ENCODE measurements around the gene SLC52A3.

Gene SLC52A3

GRCh38 chr20:774660-775057 is 6.4 kb upstream of the SLC52A3 start:
- Histone ChIP-seq H3K27ac (ENCODE audit: low read depth, low read length) (no peak overlapping the region), H2BK5ac (ENCODE audit: low read length) (no peak overlapping the region)

GRCh38 chr20:774016-774659 is 5.8 kb upstream of the SLC52A3 start:
- H3K18ac ChIP-seq (ENCODE audit: low read length): no peak overlapping the region
- no peak overlapping the region for H4K5ac ChIP-seq (ENCODE audit: low read length)
- H3K4me2 ChIP-seq (ENCODE audit: low read length): no peak overlapping the region
- no peak overlapping the region for H2AK5ac ChIP-seq (ENCODE audit: low read length)
- H3K36me3 ChIP-seq (ENCODE audit: control insufficient read depth, insufficient read depth, low read length): no peaks in the 10 kb centered on the region
- no peak for DNase-seq
- no peak overlapping the region for H2BK120ac ChIP-seq (ENCODE audit: low read depth, low read length)
- no peaks in the 10 kb centered on the region for H3K4me1 ChIP-seq (ENCODE audit: control insufficient read depth, low read depth, low read length)
- H3K27me3 ChIP-seq (ENCODE audit: insufficient read depth, low read length, poor library complexity): no peaks in the 10 kb centered on the region
- no peak overlapping the region for H3K4me3 ChIP-seq (ENCODE audit: low read length)
- no peak overlapping the region for H3K4ac ChIP-seq (ENCODE audit: low read depth, low read length)
- no peak overlapping the region for H3K23ac ChIP-seq (ENCODE audit: low read length)
- WGBS (ENCODE audit: extremely low coverage, insufficient coverage, low lambda C conversion rate): no CpG with 5 or more reads among the region's 8 CpGs
- no peak overlapping the region for H3K9ac ChIP-seq (ENCODE audit: low read length)
- no peak overlapping the region for H3K27ac ChIP-seq (ENCODE audit: low read depth, low read length)
- no peaks in the 10 kb centered on the region for H3K79me1 ChIP-seq (ENCODE audit: low read length)
- H3K56ac ChIP-seq (ENCODE audit: low read length): peak overlapping the region; percentile 47
- no peak overlapping the region for H2BK15ac ChIP-seq (replicated peaks; ENCODE audit: low read depth)
- H3K79me2 ChIP-seq (ENCODE audit: control insufficient read depth, insufficient read depth, low read length): no peaks in the 10 kb centered on the region
- no peak overlapping the region for H2BK5ac ChIP-seq (ENCODE audit: low read length)
- no peak overlapping the region for H4K8ac ChIP-seq (ENCODE audit: low read depth, low read length)

More at GRCh38 chr20:774660-775057, 6.4 kb upstream of the SLC52A3 start:
- H3K79me2 ChIP-seq (ENCODE audit: control insufficient read depth, insufficient read depth, low read length): no peaks in the 10 kb centered on the region
- no peaks in the 10 kb centered on the region for H3K36me3 ChIP-seq (ENCODE audit: control insufficient read depth, insufficient read depth, low read length)
- no peaks in the 10 kb centered on the region for H3K79me1 ChIP-seq (ENCODE audit: low read length)
- no peak overlapping the region for H3K4me2 ChIP-seq (ENCODE audit: low read length)
- no peak overlapping the region for H4K5ac ChIP-seq (ENCODE audit: low read length)
- H3K23ac ChIP-seq (ENCODE audit: low read length): no peak overlapping the region
- H3K9ac ChIP-seq (ENCODE audit: low read length): no peak overlapping the region
- H4K8ac ChIP-seq (ENCODE audit: low read depth, low read length): no peak overlapping the region
- H3K4me3 ChIP-seq (ENCODE audit: low read length): no peak overlapping the region
- H2BK15ac ChIP-seq (replicated peaks; ENCODE audit: low read depth): no peak overlapping the region
- H2AK5ac ChIP-seq (ENCODE audit: low read length): no peak overlapping the region
- whole genome bisulfite sequencing (ENCODE audit: extremely low coverage, insufficient coverage, low lambda C conversion rate): no CpG with 5 or more reads among the region's 5 CpGs
- DNase-seq: no peak
- no peaks in the 10 kb centered on the region for H3K27me3 ChIP-seq (ENCODE audit: insufficient read depth, low read length, poor library complexity)
- H3K4ac ChIP-seq (ENCODE audit: low read depth, low read length): no peak overlapping the region
- no peak overlapping the region for H3K18ac ChIP-seq (ENCODE audit: low read length)
- peak overlapping the region; percentile 47 for H3K56ac ChIP-seq (ENCODE audit: low read length)
- H2BK120ac ChIP-seq (ENCODE audit: low read depth, low read length): no peak overlapping the region
- no peaks in the 10 kb centered on the region for H3K4me1 ChIP-seq (ENCODE audit: control insufficient read depth, low read depth, low read length)

DNA sequence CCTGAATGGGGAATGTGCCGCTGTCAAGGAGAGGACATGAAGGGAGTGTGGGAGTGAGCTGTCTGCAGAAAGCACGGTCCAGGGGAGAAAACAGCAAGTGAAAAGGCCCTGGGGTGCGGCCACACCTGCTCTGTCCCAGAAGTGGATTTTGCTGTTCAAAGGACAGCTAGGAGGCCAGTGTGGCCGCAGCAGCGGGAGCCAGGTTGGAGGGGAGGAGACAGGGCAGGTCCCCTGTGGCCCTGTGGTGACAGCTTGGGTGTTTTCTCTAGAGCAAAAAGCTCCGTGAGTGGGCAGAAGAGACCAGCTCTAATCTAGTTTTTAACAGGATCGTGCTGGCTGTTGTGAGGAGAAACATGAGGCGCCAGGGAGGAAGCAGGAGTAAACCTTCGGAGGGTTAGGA is 4.5 kb upstream of the SLC52A3 start:
- Histone ChIP-seq H3K27me3 (ENCODE audit: insufficient read depth, low read length, poor library complexity) (no peaks in the 10 kb centered on the region), H3K36me3 (ENCODE audit: control insufficient read depth, insufficient read depth, low read length) (no peaks in the 10 kb centered on the region), H3K4me2 (ENCODE audit: low read length) (no peak overlapping the region), H4K8ac (ENCODE audit: low read depth, low read length) (no peak overlapping the region), H3K56ac (ENCODE audit: low read length) (no peak overlapping the region), H3K79me2 (ENCODE audit: control insufficient read depth, insufficient read depth, low read length) (no peaks in the 10 kb centered on the region), H3K27ac (ENCODE audit: low read depth, low read length) (no peak overlapping the region), H2BK120ac (ENCODE audit: low read depth, low read length) (no peak overlapping the region), H3K79me1 (ENCODE audit: low read length) (no peaks in the 10 kb centered on the region), H3K18ac (ENCODE audit: low read length) (no peak overlapping the region), H3K4me1 (ENCODE audit: control insufficient read depth, low read depth, low read length) (no peaks in the 10 kb centered on the region), H3K23ac (ENCODE audit: low read length) (no peak overlapping the region), H2BK5ac (ENCODE audit: low read length) (no peak overlapping the region), H2BK15ac (replicated peaks; ENCODE audit: low read depth) (no peak overlapping the region), H4K5ac (ENCODE audit: low read length) (no peak overlapping the region), H2AK5ac (ENCODE audit: low read length) (no peak overlapping the region), H3K9ac (ENCODE audit: low read length) (no peak overlapping the region), H3K4ac (ENCODE audit: low read depth, low read length) (no peak overlapping the region), H3K4me3 (ENCODE audit: low read length) (no peak overlapping the region)
- no peak for DNase-seq
- no CpG with 5 or more reads among the region's 9 CpGs for WGBS (ENCODE audit: extremely low coverage, insufficient coverage, low lambda C conversion rate)

DNA sequence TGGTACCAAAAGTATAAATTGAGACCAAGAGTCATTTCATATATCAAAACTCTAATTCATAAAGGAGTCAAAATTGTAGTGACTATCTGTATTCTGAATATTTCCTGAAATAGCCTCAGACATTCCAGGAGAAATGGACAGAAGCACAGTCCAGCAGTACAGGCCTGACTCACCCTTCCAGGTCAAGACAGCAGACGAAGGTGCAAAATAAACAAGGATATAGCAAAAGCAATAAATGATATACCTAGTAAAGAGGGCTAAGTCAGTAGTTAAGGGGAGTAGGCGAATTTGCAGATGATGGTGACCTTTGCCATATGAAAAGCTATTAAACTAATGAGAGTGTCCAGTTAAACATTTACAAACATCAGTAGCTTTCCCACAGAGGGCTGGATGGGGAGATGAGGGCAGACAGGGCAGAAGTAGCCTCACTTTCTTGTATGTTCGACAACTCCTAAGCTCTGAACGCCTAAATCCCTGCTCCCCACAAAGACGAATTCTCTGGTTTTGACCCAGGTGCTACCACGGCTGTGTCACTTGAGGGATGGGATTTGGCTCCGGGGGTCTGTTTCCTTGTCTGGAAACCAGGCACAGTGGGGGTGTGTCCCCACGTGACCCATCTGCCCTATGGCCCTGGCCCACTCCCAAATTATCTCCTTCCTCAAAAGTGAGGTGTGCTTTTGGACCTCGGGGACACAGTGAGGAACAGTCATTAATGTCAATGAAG is 3.6 kb upstream of the SLC52A3 start:
- H4K8ac ChIP-seq (ENCODE audit: low read depth, low read length): no peak overlapping the region
- H3K79me1 ChIP-seq (ENCODE audit: low read length): no peaks in the 10 kb centered on the region
- no peak overlapping the region for H3K4me2 ChIP-seq (ENCODE audit: low read length)
- H3K23ac ChIP-seq (ENCODE audit: low read length): no peak overlapping the region
- DNase-seq: no peak
- no peak overlapping the region for H4K5ac ChIP-seq (ENCODE audit: low read length)
- H2BK15ac ChIP-seq (replicated peaks; ENCODE audit: low read depth): no peak overlapping the region
- no peak overlapping the region for H3K27ac ChIP-seq (ENCODE audit: low read depth, low read length)
- H2AK5ac ChIP-seq (ENCODE audit: low read length): no peak overlapping the region
- no CpG with 5 or more reads among the region's 9 CpGs for WGBS (ENCODE audit: extremely low coverage, insufficient coverage, low lambda C conversion rate)
- H3K9ac ChIP-seq (ENCODE audit: low read length): no peak overlapping the region
- H3K4me1 ChIP-seq (ENCODE audit: control insufficient read depth, low read depth, low read length): no peaks in the 10 kb centered on the region
- no peaks in the 10 kb centered on the region for H3K36me3 ChIP-seq (ENCODE audit: control insufficient read depth, insufficient read depth, low read length)
- no peak overlapping the region for H2BK120ac ChIP-seq (ENCODE audit: low read depth, low read length)
- no peak overlapping the region for H3K56ac ChIP-seq (ENCODE audit: low read length)
- H3K18ac ChIP-seq (ENCODE audit: low read length): no peak overlapping the region
- no peak overlapping the region for H3K4ac ChIP-seq (ENCODE audit: low read depth, low read length)
- no peaks in the 10 kb centered on the region for H3K27me3 ChIP-seq (ENCODE audit: insufficient read depth, low read length, poor library complexity)
- H3K4me3 ChIP-seq (ENCODE audit: low read length): no peak overlapping the region
- no peak overlapping the region for H2BK5ac ChIP-seq (ENCODE audit: low read length)
- H3K79me2 ChIP-seq (ENCODE audit: control insufficient read depth, insufficient read depth, low read length): no peaks in the 10 kb centered on the region

DNA sequence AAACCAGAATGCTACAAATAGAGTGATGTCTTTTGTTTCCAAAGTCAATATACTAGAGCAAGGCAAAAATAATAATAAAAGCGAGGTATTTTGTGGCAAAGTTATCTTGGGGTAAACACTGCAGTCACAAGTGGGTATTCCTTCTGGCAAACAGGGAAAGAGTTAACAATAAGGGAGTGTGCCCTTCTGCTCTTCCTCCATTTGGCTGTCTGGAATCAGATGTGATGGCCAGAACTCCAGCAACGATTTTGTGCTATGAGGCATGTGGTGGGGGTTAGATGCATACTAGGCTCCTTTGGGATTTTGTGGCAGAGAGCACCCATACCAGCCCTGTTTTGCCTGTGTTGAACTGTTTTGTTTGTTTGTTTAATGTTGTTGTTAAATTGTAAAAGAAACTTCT is 2.4 kb upstream of the SLC52A3 start:
- no peaks in the 10 kb centered on the region for H3K79me2 ChIP-seq (ENCODE audit: control insufficient read depth, insufficient read depth, low read length)
- H3K4me1 ChIP-seq (ENCODE audit: control insufficient read depth, low read depth, low read length): no peaks in the 10 kb centered on the region
- no peak overlapping the region for H3K9ac ChIP-seq (ENCODE audit: low read length)
- no CpG with 5 or more reads among the region's 2 CpGs for WGBS (ENCODE audit: extremely low coverage, insufficient coverage, low lambda C conversion rate)
- H2BK120ac ChIP-seq (ENCODE audit: low read depth, low read length): no peak overlapping the region
- H3K18ac ChIP-seq (ENCODE audit: low read length): no peak overlapping the region
- no peak overlapping the region for H3K4ac ChIP-seq (ENCODE audit: low read depth, low read length)
- DNase-seq: no peak
- no peak overlapping the region for H3K56ac ChIP-seq (ENCODE audit: low read length)
- no peak overlapping the region for H3K23ac ChIP-seq (ENCODE audit: low read length)
- H3K27me3 ChIP-seq (ENCODE audit: insufficient read depth, low read length, poor library complexity): no peaks in the 10 kb centered on the region
- H3K79me1 ChIP-seq (ENCODE audit: low read length): no peaks in the 10 kb centered on the region
- H2BK5ac ChIP-seq (ENCODE audit: low read length): no peak overlapping the region
- H3K36me3 ChIP-seq (ENCODE audit: control insufficient read depth, insufficient read depth, low read length): no peaks in the 10 kb centered on the region
- no peak overlapping the region for H2AK5ac ChIP-seq (ENCODE audit: low read length)
- H2BK15ac ChIP-seq (replicated peaks; ENCODE audit: low read depth): no peak overlapping the region
- no peak overlapping the region for H4K8ac ChIP-seq (ENCODE audit: low read depth, low read length)
- H4K5ac ChIP-seq (ENCODE audit: low read length): no peak overlapping the region
- no peak overlapping the region for H3K27ac ChIP-seq (ENCODE audit: low read depth, low read length)
- H3K4me2 ChIP-seq (ENCODE audit: low read length): no peak overlapping the region
- no peak overlapping the region for H3K4me3 ChIP-seq (ENCODE audit: low read length)
